DMS153 (cell line): ENCODE results near the gene POLN.
"Not testable (repeated sequence)": the region's sequence is repeated elsewhere in the genome, so short reads cannot be mapped to it uniquely, and the experiment has no call there.

ENCODE experiments used
- DNase-seq: peaks from one replicate; lab custom pipeline; 2025; lab: John Stamatoyannopoulos, UW

The POLN gene

DNA sequence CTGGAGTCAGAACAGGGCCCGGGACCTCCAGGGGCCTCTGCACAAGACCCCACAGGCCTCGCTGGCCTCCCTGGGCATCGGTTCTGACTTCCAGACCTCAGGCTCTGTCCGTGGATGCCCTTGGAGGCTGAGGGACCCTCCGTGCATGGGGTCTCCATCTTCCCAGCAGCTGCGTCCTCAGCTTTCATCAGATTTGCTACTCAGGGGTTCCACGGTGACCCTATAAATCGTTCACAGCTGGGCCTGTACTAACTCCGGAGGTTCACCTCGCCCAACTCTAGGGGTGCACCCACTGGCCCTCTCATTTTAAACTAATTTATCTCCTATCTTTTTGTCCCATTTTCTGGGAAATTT is 33.1 kb upstream of the POLN start:
- not testable (repeated sequence) for DNase-seq

DNA sequence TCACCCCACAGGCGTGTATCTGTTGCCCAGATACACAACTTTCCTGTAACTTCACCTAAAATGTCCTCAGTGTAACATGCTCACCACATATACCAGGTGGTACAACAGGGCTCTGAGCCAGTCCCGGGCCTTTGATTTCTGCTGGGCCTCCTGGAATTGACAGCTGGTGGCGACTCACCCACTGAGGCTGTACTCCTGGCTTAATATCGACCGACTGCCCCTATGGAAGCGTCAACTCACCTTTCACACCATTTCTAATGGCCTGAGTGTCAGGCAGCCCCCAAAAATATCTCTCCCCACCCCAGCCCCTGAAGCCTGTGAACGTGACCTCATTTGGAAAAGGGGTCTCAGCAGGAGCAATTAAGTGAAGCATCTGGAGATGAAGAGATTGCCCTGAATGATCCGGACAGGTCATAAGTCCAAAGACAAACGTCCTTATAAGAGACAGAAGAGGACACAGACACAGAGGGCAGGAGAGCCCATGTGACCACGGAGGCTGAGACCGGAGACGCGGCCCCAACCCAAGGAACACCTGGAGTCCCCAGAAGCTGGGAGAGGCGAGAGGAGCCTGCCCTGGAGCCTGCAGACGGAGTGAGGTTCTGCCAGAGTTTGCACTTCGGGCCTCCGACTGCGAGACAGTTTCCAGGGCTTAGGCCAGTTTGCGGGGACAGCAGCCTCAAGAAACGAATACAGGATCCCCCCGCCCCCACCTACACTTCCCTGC is 32.6 kb upstream of the POLN start:
- DNase-seq, result no peak

DNA sequence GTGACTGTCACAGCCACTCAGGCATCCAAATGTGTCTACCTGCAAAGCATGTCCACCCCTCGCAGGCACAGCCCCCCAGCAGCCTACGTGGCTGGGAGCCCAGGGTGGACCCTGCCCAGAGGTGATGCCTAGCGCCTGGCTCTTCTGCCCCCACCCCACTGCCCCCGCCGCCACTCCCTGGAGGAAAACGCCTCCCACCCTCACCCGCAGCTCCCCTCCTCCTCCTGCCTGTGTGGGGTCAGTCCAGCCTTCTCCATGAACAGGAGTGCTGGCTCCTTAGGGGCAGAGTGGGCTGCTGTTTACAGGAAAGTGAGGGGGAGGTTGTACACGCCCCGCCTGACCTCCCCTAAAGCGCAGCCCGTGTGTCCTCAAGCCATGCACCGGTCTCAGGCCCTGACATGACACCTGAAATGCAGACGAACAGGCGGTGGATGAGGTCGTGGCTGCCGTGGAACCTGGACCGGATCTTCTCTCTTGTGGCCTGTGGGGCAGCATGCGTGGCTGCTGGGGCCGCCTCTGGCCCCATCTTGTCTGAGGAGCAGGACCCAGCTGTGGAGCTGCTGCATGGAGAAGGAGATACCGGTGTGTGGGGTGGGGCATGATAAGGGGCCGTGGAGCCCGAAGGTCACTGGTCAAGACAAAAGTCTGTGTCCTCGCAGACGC is 31.9 kb upstream of the POLN start:
- no peak for DNase-seq

DNA sequence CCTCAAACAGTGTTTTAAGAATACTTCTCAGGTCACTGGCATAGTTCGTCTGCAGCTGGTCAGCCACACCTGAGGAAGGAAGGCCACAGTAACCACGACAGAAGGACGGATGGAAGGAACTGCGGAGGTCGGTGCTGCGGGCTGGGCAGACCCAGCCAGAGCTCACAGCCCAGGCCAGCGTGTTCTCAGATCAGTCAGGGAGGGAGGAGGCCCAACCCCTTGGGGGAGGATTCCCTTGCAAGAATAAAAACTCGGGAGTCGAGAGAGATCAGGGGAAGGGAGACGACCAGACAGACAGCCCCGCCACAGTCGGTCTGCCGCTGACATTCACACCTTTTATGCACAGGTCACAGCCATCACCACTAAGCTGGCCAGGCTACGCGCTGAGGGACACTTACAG is 31.3 kb upstream of the POLN start:
- DNase-seq, result no peak

DNA sequence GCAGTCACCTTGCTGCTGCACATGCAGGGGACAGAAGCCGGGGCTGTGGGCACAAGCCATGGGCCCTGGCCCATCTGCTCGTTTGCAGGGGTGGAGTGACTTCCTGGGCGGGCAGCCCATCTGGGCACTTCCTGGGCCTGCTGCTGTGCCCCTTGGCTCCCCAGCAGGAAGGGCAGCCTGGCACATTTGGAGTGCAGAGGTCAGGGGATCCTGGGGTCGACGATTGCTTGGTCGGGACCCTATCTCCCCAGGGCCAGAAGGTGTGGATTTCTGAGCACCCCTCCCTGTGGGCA is 30.9 kb upstream of the POLN start:
- DNase-seq, result no peak

DNA sequence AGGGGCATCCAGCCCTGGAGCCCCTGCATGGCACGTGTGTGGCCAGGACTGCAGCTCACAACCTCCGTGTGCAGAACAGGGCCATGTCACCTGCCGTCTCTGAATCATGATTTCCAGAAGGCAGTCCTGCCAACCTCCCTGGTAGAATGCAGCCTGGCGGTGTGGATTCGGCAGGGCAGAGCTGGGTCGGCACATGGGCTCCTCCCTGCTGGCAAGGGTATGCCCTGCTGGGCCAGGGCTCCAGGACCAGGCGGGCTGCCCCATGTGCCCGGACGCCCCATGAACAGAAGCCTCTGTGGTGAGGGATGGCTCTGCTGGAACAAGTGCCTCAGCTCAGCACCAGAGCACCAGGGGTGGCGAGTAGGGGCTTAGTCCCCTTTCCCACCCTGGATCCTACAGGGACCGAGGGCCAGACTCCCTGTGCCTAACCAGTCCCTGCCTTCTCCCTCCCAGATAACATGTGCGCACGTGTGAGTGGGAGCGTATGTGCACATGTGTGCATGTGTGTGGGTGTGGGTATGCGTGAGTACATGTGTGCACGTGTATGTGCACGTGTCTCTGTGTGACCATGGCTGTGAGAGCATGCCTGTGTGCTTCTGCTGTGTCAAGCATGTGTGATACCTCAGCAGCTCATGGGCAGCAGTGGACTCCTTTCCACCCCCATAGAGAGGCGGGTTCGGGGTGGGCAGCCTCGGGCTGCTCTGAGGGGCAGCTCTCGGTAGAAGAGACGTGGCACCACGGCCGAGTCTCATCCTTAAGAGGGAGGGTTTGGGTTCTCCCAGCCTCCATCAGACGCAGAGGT is 30.3 kb upstream of the POLN start:
- no peak for DNase-seq

DNA sequence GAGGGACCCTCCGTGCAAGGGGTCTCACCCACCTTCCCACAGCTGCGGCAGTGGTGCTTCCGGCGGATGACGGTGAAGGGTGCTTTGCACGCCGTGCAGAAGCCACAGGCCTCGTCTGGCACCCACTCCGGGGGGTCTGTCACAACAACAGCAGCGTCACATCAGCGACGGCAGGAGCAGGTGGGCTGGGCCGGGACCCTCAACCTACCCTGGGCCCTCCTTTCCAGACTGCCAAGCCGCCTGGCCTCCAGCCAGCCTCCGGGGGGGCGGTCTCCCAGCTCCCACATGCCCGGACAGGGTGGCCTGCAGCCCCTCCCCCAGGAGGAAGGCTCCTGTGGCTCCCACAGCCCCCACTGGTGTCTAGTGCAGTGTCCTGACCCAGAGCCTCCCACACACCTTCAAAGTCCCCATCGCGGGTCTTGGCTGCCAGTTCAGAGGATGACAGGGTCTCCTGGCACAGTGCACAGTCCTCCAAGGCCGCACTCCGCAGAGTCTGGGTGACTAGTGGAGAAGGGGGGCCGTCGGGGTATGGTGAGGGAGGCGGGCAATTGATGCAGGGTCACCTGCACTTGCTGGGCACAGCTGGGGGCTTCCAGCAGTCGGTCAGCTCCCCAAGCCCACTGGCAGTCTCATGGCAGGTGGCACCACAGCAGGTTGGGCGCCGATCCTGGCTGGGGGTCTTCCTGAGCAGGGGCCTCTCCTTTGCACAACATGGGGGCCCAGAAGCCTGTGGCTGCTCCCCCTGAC is 29.5 kb upstream of the POLN start:
- no peak for DNase-seq

DNA sequence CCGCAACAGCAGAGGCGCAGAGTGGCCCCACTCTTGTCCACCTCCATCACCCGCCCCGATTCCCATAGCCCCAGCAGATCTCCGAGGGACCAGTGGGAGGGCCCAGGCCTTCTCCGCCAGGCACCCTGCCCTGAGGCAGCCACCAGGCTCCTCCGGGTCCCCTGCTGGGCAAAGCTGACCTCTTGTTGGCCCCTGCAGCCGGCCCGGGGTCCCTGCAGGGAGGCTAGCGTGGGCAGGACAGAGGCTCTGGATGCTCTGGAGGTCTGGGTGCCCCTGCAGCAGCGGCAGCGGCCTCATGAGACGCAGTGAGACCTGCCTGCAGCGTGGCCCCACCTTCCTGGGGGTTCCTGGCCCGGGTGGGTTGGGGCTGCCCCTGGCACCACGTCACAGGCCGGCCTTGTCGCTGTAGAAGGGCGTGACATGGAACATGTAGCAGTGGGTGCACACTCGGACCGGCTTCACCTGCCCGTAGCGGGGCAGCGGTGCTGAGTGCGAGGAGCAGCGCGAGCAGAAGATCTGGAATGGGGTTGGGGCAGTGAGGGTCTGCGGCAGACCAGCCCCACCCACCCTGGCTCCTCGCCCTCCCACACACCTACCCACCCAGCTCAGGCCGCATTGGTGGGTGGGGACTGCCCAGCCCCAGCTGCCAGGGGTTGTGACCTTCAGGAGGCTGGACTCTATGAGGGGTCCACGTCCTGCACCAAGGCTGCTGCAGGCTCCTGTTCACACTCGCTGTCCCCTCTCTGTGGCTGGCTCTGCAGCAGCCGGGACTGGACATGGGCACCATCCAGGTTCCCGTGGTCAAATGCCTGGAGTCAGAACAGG is 28.6 kb upstream of the POLN start:
- no peak for DNase-seq

DNA sequence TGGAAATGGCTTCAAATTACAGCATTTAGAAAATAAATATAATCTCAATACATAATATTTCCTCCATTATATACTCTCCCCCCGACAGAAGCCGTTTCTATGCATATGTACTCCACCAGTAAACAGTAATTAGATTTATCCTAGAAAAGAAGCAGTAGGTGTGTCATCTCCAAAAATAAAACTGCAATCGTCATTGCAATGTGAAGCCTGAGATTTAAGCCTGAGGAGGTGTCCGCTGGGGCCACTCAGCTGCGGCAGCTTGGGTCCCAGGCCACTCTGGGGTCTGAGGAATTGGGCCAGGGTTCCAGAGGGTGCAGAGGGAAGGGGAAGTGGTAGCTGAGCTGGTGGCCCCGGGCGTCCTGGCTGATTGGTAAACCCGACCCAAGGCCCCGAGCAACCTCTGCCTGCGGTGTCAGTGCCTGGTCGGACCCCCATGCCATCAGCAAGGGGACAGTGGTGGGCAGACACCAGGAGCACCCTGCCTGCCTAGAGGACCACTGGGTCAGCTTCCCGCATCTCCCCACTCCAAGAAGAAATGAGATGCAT is 27.8 kb upstream of the POLN start:
- no peak for DNase-seq

DNA sequence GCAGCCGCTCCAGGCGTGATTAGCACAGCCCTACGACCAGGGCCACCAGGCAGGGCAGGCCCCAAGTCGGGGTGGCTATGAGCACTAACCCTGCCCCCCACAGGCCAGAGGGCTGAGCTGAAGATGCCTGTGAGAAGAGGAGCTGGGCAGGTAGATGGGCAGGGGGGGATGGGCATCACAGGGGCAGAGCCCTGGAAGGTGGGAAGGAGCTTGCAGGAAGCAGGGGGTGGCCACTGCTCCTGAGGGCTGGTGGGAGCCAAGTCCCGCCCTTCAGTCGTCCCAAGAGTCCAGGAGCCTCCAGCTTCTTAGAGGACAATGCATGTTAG is 27.2 kb upstream of the POLN start:
- DNase-seq, result no peak

DNA sequence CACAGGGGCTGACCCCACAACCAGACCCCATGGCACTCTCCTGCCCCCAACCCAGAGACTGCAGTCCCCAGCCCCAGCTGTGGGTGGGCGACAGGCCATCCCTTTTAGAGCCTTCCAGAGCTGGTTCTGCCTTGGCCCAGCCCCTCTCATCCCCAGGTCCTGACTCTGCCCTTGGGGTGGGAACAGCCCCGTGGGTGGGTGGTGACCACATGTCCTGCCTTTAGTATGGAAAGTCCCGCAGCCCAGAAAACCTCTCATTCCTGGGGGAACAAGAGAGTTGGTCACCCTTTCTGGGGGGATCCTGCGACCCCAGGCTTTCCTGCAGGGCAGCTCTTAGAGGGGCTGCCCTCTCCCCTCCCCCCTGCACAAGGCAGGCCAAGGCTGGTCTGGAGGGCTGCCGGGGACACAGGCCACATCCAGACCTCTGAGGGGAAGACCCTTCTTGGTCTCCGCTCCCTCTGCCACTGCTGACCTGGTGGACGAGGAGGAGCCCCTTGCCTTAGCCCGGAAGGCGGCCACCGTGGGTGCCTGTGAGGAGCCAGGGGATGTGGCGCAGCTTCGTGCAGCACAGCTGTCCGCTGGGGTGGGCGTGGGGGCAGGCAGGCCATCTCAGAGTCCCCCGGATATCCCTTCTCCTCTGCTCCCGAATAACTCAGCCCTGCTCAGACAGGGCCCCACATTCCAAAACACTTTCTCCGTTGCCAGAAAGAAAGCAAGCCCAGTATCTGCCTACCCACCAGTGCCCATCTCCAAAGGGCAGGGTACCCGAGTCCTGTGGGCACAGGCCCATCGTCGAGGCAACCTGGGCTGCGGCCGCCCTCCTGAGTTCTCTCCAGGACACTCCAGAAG is 26.7 kb upstream of the POLN start:
- DNase-seq, result no peak

DNA sequence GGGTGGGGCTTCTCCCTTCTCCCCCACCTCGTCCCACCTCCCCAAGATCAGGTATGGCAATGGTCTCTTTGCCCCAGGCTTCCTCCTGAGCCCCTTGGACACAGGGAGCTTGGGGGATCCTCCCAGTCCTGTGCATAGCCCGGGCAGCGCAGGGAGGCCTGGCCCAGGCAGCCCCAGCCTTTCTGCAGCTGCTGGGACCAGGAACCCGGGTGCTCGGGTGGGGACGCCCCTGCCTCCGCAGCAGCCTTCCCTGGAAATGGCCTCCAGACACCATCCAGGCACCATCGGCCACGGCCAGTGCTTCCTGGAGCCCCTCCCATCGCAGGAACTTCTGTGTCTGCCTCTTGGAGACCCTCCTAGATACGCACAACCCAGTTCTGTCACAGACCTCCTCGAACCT is 25.9 kb upstream of the POLN start:
- no peak for DNase-seq

DNA sequence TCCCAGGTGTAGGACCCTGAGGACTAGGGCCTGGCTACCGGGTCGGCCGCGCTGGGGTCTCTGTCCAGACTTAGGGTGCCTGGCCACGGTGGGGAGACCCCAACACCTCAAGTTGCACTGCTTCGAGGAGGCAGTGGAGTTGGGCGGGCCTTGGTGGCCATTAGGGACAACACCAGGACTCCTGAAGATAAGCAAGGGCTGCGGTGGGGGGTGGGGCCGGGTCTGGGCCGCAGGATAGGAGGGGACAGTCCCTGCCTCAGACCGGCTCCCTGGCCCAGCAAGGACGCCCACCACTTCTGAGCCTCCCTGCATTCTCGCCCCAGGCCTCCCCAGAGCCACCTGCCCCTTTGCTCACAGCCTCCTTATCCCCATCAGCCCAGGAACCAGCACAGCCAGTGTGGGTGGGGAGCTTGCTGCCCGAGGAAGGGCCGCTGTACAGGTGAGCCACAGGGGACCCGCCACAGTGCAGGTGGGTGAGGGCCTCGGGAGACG is 25.4 kb upstream of the POLN start:
- no peak for DNase-seq

DNA sequence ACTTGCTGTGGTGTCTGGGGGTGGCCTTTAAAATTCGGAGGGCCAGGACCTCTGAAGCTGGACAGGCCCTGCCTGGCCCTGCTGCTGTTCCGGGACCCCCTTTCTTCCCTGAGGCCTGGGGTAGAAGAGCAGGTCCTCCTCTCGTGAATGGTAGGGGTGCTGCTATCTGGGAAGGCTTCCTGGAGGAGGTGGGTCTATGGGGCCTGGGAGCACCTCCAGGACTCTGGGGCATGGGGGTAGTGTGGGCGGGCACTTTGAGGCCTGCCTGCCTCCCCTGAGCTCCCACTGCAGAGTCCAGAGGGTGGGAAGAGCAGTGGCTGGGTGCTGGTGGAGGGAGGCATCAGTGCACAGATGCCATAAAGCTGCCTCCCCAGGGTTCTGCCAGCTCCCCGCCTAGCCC is 24.9 kb upstream of the POLN start:
- no peak for DNase-seq

DNA sequence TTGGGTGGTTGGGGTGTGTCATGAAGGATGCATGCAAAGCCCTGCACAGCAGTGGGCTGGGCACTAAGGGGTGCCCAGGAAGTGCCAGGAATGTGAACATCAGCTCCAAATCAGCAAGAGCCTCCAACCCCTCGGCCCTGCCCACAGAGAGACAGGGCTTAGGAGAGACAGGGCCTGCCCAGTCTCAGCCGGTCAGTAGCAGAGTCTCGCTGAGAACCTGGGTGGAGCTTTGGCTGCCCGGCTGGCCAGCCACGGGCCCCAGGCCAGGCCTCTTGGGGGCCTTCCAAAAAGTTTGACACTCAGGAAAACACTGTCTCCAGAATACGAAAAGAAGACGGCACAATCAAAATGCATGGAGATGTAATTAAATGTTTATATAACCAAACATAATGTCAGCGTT is 24.3 kb upstream of the POLN start:
- DNase-seq, result no peak

DNA sequence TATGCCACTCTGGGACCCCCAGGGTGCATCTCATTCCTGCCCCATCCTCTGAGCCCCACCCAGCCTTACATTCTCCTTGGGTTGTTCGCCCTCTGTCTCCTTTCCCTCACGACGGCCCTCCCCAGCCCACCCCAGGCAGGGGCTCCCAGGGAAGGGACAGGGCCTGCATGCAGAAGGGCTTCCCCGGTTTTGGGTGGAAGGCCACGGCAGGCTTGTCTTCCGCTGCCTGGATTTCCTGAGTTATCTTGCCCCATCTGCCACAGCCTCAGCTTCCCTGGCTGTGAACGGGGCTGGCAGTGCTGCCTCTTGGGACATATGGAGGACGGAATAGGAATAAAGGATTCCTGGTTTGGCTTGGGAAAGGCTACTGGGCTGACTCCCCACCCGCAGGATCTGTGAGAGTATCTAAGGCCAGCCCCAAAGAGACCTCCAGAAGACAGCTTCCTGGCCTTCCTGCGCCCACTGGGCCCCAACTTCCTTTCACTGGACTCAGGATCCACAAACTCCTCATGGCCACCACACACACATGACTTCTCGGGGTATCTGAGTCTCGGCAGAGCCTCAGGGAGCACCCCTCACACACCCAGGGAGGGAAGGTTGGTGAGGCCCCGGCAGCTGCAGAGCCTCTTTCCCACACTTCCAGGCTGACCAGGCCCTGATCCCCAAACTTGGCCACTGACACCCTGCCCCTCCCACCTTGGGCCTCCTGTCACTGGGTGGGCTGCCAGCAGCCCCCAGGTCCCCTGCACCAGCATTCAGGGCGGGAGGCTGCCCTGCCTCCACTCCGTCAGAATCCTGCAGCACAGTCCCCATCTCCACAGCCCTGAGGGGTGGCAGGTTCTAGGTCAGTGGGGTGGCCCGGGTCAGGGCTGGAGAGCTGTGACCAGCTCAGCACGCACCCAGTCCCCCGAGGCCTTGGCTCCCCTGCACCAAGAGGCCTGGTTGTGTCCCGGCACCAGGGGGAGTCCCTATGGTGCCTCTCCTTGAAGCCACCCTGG is 23.5 kb upstream of the POLN start:
- no peak for DNase-seq

DNA sequence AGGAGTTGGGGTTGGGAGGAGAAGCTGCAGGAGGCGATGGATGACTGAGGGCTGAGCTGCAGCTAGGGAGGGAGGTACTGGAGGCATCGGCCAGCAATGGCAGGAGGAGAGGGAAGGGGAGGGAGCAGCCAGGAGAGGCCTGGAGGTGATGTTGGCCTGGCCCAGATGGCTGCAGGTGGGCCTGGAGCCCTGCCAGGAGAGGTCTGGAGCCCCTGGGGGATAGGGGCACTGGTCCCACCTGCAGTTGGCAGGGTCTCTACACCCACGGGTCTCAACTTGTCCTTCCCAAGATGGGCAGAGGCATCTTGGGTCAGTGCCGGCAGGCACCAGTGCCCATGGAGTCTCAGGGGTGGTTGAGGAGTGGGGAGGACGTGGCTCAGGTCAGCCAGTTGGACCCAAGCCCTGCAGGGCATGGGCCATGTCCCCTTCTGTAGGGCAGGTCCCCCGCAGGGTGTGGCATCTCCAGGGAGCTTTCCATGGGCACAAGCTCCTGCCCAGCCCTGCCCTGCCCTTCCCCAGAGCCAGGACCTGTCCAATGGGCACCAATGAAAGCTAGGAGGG is 22.6 kb upstream of the POLN start:
- no peak for DNase-seq

DNA sequence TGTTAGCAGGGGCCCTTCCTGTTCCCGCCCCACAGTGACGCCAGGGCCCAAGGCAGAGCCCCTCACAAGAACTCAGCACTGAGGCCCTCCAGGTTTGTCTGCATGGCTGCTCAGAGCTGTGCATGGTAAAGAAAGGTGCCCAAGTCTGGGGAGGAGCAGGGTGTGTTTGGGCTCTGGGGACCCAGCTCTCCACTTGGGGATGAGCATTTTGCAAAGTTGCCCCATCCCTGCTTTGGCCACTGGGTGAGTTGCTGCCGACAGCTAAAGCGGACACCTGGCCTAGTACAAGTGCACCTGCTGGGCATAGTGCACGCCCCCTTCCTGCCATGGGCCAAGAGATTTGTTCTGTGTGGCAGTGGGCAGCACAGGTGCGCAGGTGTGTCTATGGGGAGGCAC is 22.0 kb upstream of the POLN start:
- no peak for DNase-seq

DNA sequence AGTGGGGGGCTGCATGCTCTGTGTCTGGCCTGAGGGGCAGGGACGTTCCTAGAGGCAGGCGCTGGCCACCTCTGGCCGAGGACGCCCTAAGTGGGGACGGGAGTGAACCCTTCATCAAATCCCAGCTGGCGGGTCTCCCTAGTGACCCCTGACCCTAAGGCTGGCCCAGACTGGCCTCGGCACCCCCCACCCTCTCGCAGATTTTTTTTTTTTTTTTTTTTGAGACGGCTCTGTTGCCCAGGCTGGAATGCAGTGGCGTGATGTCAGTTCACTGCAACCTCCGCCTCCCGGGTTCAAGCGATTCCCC is 21.0 kb upstream of the POLN start:
- DNase-seq, result no peak
